ENCODE results near the gene C17orf67.

GRCh38 chr17:56793957-56794356, 39.8 kb downstream of the C17orf67 start:
- no peak for TF ChIP-seq CTCF (IDR thresholded peaks at IDR 0.05)
- no peak for TF ChIP-seq ZFX (IDR thresholded peaks at IDR 0.05; ENCODE audit: borderline replicate concordance)

Measured in 22Rv1 (cell line).